Central memory CD8-positive, alpha-beta T cell (primary cell): ENCODE results near the gene LRRC42.

ENCODE experiments used
- ATAC-seq: fragments of 150-1000 bp; cut with Tn5 transposase; replicated peaks from 2 replicates; pipeline ENCODE4 v1.10.0; 2022; ENCODE audit warnings: mild to moderate bottlenecking, moderate FRiP score, moderate number of reproducible peaks; ENCODE audit not compliant: poor library complexity, severe bottlenecking; ENCODE audit errors: extremely low read depth
- DNase-seq, 2 donors: peaks; one replicate each; pipeline ENCODE4 v3.0.0; 2021; ENCODE audit warnings: low spot score in 2 of 2
- H3K27ac Mint-ChIP-seq: one replicate; pipeline ENCODE4 v1.8.0; 2022; ENCODE audit warnings: low read depth, mild to moderate bottlenecking, moderate library complexity, mixed read lengths
- H3K27me3 Mint-ChIP-seq: one replicate; pipeline ENCODE4 v1.8.0; 2022; ENCODE audit warnings: mixed read lengths
- H3K36me3 Mint-ChIP-seq: one replicate; pipeline ENCODE4 v1.8.0; 2022; ENCODE audit warnings: mild to moderate bottlenecking, moderate library complexity, mixed read lengths; ENCODE audit not compliant: insufficient read depth
- H3K4me1 Mint-ChIP-seq: one replicate; pipeline ENCODE4 v1.8.0; 2022; ENCODE audit warnings: mixed read lengths
- H3K4me3 Mint-ChIP-seq: one replicate; pipeline ENCODE4 v1.8.0; 2022; ENCODE audit warnings: mild to moderate bottlenecking, moderate library complexity, mixed read lengths
- H3K9me3 Mint-ChIP-seq: one replicate; pipeline ENCODE4 v1.8.0; 2022; ENCODE audit warnings: mixed read lengths

The LRRC42 gene

DNA sequence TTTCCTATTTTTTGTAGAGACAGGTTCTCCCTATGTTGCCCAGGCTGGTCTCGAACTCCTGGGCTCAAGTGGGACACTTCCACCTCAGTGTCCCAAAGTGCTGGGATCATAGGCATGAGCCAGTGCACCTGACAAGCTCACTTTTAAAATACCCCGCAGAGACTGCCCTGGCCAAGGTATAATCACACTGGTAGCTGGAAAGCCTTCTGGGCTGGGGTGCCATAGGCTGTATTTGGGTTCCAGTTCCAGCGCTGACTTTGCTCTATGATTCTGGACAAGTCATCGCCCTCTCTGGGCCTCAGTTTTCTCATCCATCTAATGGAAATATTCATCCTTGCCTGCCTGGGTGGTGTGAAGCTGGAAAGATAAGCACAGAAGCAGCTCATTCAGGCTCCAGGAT is 61.5 kb downstream of the LRRC42 start:
- Mint-ChIP-seq H3K4me3 (no peak overlapping the region), H3K36me3 (no peaks in the 10 kb centered on the region), H3K4me1 (no peaks in the 10 kb centered on the region), H3K27ac (no peak overlapping the region), H3K27me3 (peaks cover 59% of the 10 kb centered on the region), H3K9me3 (no peaks in the 10 kb centered on the region)
- no peak for DNase-seq
- ATAC-seq, result no peak

DNA sequence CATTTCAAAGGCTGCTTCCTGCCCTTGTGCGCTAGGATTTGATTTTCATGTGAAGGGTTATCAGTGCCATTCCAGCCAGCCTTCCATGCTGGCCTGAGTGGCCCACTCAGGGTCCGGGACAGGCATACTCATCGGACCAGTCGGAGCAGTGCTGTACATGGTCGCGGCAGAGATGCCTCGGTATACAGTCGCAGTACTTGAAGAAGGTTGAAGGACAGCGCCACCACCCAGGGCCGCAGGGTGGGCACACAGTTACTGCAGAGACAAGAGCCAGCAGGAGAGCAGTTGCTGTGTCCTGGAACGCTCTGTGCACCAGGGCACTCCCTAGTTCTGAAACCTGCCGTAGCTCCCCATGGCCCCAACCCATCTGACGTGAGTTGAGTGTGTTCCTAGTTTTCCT is 62.7 kb downstream of the LRRC42 start:
- no peak for ATAC-seq
- no peaks in the 10 kb centered on the region for H3K9me3 Mint-ChIP-seq
- H3K27ac Mint-ChIP-seq, result no peak overlapping the region
- H3K36me3 Mint-ChIP-seq, result no peaks in the 10 kb centered on the region
- H3K4me1 Mint-ChIP-seq, result no peaks in the 10 kb centered on the region
- peaks cover 72% of the 10 kb centered on the region for H3K27me3 Mint-ChIP-seq
- DNase-seq, result no peak
- no peak overlapping the region for H3K4me3 Mint-ChIP-seq

DNA sequence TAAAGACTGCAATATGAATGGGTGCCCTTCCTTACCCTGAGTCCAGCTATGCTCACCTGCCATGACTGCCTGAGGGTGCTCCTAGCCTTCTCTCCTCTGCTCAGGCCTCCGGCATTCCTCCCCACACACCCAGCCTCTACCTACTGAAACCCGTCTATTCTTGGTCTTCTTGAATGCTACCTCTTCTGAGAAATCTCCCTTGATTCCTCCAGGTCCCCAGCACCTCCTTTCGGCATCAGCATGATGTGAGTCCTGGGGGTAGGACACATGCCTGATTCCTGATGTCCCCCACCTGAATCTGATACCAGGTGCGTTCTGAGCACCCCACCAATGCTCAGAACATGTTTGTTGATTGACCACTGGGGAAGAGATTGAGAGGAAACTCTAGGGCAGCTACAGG is 63.3 kb downstream of the LRRC42 start:
- Mint-ChIP-seq H3K4me1 (no peaks in the 10 kb centered on the region), H3K27me3 (peaks cover 77% of the 10 kb centered on the region), H3K36me3 (no peaks in the 10 kb centered on the region), H3K27ac (no peak overlapping the region), H3K9me3 (no peaks in the 10 kb centered on the region), H3K4me3 (no peak overlapping the region)
- DNase-seq, result no peak
- no peak for ATAC-seq

DNA sequence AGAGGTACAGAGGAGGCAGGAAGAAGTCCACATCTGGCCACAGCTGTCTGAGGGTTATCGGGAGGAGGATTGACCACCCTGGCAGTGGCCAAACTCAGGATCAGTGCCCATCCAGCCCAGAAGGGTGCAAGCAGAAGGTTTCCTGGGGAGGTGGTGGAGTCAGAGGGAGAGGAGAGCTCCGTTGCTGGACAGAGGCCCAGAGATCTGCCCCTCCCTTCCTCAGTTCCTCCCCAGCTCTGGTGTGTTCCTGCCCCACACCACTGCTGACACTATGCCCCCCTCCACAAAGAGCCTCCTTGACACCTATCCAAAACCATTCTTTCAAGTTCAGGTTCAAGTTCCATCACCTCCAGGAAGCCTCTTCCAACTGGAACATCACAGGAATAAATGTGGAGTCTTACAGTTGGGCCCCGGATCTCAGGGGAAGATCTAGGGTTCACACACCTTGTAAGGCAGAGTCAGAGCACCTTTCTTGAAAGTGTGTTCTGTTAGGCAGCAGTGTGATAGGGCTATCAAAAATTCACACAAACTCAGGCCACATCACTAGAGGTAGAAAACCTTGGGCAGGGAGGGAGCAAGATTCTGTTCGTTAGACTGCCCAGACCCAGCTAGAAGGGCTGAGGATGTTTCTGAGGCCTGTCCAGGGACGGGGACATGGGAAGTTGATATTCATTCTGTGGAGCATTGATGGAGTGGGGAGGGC is 64.4 kb downstream of the LRRC42 start:
- Mint-ChIP-seq H3K27me3 (peaks cover 76% of the 10 kb centered on the region), H3K4me3 (no peak overlapping the region), H3K36me3 (no peaks in the 10 kb centered on the region), H3K4me1 (no peaks in the 10 kb centered on the region), H3K9me3 (no peaks in the 10 kb centered on the region), H3K27ac (no peak overlapping the region)
- no peak for DNase-seq
- ATAC-seq, result no peak

DNA sequence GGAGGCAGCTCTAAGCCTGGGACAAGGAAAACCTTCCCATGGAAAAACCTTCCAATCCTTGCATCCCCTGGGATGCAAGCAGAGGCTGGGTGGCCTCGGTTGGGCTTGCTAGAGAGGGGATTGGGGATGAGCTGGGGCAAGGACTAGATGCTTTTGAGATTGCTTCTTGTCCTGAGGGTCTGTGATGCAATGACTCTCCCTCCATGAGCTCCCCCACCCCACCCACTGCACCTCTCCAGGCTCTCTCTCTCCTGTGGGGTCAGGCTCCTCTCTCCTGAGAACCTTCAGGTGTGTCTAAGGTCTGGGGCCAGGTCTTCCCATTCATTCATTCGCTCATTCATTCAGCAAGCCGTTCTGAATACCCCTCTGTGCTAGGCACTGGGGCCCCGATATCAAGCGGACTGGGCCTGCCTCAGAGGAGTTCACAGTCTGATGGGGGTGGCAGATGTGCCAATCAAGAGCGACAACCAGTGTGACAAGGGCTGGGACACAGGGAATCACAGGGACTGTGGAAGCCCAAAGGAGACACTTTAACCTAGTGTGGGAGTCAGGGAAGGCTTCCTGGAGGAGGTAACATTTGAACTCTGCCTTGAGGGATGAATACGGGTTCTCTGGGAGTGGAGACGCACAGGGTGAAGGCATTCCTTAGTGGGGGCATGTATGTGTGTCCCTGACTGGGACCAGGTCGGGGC is 65.3 kb downstream of the LRRC42 start:
- Mint-ChIP-seq H3K9me3 (no peaks in the 10 kb centered on the region), H3K27ac (no peak overlapping the region), H3K27me3 (peaks cover 75% of the 10 kb centered on the region), H3K4me1 (no peaks in the 10 kb centered on the region), H3K4me3 (no peak overlapping the region), H3K36me3 (no peaks in the 10 kb centered on the region)
- no peak for ATAC-seq
- no peak for DNase-seq

DNA sequence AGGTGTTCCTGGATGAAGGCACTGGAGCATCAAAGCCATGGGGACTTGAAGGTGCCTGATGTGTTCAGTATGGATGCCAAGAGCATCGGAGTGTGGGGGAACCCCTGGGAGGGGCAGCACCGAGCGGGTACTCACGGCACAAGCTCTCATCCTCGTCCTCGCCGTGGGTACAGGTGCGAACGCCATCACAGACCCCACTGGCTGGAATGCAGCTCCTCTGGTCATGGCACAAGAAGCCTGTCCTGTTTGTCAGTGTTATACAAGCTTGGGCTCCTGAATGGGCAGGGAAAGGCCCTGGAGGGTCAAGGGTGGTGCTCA is 65.8 kb downstream of the LRRC42 start:
- Mint-ChIP-seq H3K27me3 (peaks cover 74% of the 10 kb centered on the region), H3K27ac (no peak overlapping the region), H3K4me1 (no peaks in the 10 kb centered on the region), H3K36me3 (no peaks in the 10 kb centered on the region), H3K4me3 (no peak overlapping the region), H3K9me3 (no peaks in the 10 kb centered on the region)
- ATAC-seq (no peak), DNase-seq (no peak)

DNA sequence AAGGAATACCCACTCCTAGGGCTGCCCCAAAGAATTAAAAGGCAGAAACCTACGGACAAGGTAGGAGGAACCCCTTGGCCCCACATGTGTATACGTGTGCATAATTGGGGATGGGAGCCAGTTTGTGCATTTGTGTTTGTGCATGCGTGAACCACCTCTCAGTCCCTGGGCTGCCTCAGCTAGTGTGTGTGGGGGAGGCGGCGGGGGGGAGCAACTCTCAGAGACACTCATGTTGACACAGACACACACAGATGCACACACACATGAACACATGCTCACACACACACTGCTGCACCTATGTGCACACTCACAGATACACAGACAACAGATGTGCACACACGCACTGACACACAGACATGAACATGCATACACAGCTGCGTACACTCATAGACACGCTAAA is 66.7 kb downstream of the LRRC42 start:
- peaks cover 82% of the 10 kb centered on the region for H3K27me3 Mint-ChIP-seq
- DNase-seq, result no peak
- no peaks in the 10 kb centered on the region for H3K9me3 Mint-ChIP-seq
- no peaks in the 10 kb centered on the region for H3K4me1 Mint-ChIP-seq
- H3K4me3 Mint-ChIP-seq, result no peak overlapping the region
- H3K36me3 Mint-ChIP-seq, result no peaks in the 10 kb centered on the region
- H3K27ac Mint-ChIP-seq, result no peak overlapping the region
- ATAC-seq, result no peak

DNA sequence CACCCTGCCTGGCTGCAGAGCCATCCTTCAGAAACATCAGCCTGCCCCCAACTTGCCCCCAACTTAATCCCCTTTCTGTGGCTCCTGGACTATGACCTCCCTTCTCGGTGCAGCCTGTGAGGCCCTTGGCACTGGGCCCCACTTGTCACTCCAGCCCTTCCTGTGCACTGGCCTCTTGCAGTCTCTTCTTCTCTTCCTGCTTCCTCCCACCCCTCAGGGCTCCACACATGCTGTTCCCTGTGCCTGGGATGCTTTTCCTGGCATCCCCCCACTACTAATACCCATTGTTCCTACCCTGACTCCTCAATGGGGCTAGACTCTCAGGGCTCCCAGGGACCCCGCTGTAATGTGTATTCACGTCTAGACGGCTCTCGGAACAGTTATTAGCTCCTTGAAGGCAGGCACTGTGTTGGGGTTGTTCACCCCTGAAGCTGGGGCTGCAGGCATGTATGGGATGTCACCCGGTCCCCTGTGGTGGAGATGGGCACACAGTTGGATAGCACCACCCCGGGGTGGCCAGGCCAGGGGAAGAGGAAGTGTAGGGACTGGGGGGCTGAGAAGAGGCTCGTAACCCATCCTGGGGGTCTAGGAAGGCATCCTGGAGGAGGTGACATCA is 67.4 kb downstream of the LRRC42 start:
- Mint-ChIP-seq H3K9me3 (no peaks in the 10 kb centered on the region), H3K4me3 (no peak overlapping the region), H3K36me3 (no peaks in the 10 kb centered on the region), H3K4me1 (no peaks in the 10 kb centered on the region), H3K27me3 (peaks cover 84% of the 10 kb centered on the region), H3K27ac (no peak overlapping the region)
- ATAC-seq, result no peak
- DNase-seq, result no peak

DNA sequence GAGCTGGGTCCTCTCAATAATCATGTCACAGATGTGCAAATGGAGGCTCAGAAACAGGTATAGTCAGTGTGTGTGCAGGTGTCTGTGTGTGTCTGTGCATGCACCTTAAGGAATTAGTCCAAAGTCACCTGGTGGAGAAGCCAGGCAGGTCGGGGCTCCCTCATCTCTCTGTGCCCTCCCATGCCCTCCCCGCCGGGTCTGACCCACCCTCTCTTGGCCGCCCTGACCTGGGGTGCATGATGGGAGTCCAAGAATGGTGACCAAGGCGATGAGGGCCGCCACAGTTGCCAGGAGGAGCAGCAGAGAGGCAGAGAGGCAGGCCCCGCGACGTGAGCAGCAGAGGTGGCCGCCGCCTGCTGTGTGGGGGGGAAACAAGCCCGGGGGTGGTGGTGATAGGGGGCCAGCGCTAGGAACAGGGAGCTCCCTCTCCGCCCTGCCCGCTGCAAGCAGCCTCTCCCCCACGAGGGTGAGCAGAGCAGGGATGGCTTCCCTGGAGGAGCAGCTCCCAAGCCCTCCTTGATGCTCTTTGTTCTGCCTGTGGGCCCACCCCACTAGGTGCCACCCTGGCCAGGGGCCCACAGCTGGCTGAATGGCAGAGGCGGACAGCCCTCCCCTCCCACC is 68.0 kb downstream of the LRRC42 start:
- DNase-seq, result no peak
- Mint-ChIP-seq H3K4me3 (no peak overlapping the region), H3K27ac (no peak overlapping the region), H3K36me3 (peaks cover under 1% of the 10 kb centered on the region), H3K9me3 (no peaks in the 10 kb centered on the region), H3K4me1 (no peaks in the 10 kb centered on the region), H3K27me3 (peaks cover 78% of the 10 kb centered on the region)
- ATAC-seq, result no peak

DNA sequence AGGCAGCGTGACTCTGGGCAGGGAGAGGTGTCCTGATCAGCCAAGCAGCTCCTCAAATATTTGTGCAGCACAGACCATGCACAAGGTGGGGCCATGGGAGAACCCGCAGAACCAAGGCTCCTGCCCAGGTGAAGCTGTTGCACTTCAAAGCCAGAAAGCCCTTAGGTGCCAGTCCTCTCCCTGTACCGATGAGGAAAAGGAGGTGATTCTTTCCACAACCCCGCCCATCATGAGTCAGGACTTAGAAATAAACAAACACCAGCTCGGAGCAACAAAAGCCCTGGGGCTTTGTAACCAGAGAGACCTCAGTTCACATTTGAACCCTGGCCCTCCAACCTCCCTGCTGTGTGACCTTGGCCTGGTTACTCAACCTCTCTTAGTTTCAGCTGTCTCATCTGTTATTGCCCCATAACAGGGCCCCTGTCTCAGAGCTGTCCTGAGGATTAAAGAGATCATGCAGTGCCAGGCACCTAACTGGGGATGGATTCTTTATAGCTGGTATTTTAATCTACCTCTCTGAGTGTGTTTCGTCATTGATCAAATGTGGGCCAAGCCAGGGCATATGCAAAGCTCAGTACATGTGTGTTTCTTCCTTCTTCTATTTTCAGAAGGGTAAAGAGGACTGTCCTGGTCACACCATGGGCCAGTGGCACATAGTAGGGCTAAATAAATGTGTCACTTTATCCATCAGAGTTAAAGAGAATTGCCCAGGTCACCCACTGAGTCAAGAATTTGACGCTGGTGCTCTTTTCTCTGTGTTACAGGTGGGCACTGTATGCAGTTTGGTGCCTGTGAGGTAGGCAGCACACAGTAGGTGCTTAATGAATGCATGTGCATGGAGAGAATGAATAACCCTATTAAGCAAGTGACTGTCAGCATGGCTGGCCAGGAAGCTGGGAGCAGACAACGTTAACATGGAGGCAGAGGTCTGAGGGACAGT is 70.5 kb downstream of the LRRC42 start:
- Mint-ChIP-seq H3K4me1 (no peaks in the 10 kb centered on the region), H3K9me3 (no peaks in the 10 kb centered on the region), H3K4me3 (no peak overlapping the region), H3K36me3 (peaks cover 2% of the 10 kb centered on the region), H3K27ac (no peak overlapping the region), H3K27me3 (peaks cover 54% of the 10 kb centered on the region)
- no peak for ATAC-seq
- DNase-seq, result no peak
